T-cell (primary cell): ENCODE data around the gene VWA7. TPM values are rescaled to one million over a fixed set of nuclear protein-coding genes. Genes with fewer than 3 reads are reported as not detected.

ENCODE experiments used
- ATAC-seq, 4 experiments: fragments of 200-7000 bp in 3 of 4; fragments of 150-1000 bp in 1 of 4; cut with Tn5 transposase; replicated peaks in 1 of 4; 1 replicate in 3 of 4; 2 replicates in 1 of 4; pipeline ENCODE4 v1.10.0; 2021; ENCODE audit warnings: moderate library complexity in 3 of 4, mild to moderate bottlenecking in 2 of 4, moderate number of reproducible peaks in 1 of 4
- CTCF ChIA-PET, 2 donors: fragments of 300-600 bp; sonication (Branson Sonifier 250); formaldehyde crosslinking; loops; one replicate each; lab custom pipeline; 2022; ENCODE audit warnings: antibody characterized with exemption in 2 of 2; lab: Charles Lee
- POLR2A ChIA-PET, 2 donors: fragments of 300-600 bp; sonication (Branson Sonifier 250); formaldehyde crosslinking; loops; one replicate each; lab custom pipeline; 2022; ENCODE audit warnings: antibody characterized with exemption in 2 of 2; lab: Charles Lee
- DNase-seq, 35 experiments: peaks; one replicate each; pipeline versions ENCODE4 v3.0.0 to v3.0.0-alpha.2; 2013 to 2023
- H3K27ac ChIP-seq: one replicate; pipeline ENCODE4 v1.5.1; 2013; ENCODE audit warnings: low read length
- H3K27me3 ChIP-seq, 2 experiments: replicated peaks in 1 of 2; 1 replicate in 1 of 2; 2 replicates in 1 of 2; pipeline versions ENCODE4 v1.6.1 to v1.7.0; 2013; ENCODE audit warnings: low read length in 1 of 2, mixed read lengths in 1 of 2; ENCODE audit not compliant: control insufficient read depth in 2 of 2, insufficient read depth in 2 of 2; ENCODE audit errors: extremely low read depth in 1 of 2
- H3K36me3 ChIP-seq, 2 donors: 1 replicate in 1 of 2; 2 replicates in 1 of 2; pipeline versions ENCODE4 v1.6.1 to v1.7.0; 2013; ENCODE audit warnings: low read length in 1 of 2; ENCODE audit not compliant: control insufficient read depth in 2 of 2, insufficient read depth in 1 of 2; ENCODE audit errors: extremely low read depth in 1 of 2
- H3K4me1 ChIP-seq, 2 experiments: 1 replicate in 1 of 2; 2 replicates in 1 of 2; pipeline versions ENCODE4 v1.6.1 to v1.7.0; 2013; ENCODE audit warnings: low read length in 2 of 2, mixed read lengths in 1 of 2; ENCODE audit not compliant: insufficient read depth in 2 of 2, control insufficient read depth in 1 of 2; ENCODE audit errors: extremely low read depth in 1 of 2
- H3K4me3 ChIP-seq, 2 donors: 1 replicate in 1 of 2; 2 replicates in 1 of 2; pipeline versions ENCODE4 v1.5.1 to v1.7.0; 2013; ENCODE audit warnings: mild to moderate bottlenecking in 2 of 2, low read length in 1 of 2, moderate library complexity in 1 of 2; ENCODE audit not compliant: control insufficient read depth in 1 of 2; ENCODE audit errors: extremely low read depth in 1 of 2
- H3K9me3 ChIP-seq: 2 replicates; pipeline ENCODE4 v1.7.0; 2013
- H3K27ac Mint-ChIP-seq, 2 donors: one replicate each; pipeline ENCODE4 v1.8.0; 2020 to 2021; ENCODE audit warnings: mild to moderate bottlenecking in 2 of 2, mixed read lengths in 2 of 2
- H3K27me3 Mint-ChIP-seq, 2 donors: one replicate each; pipeline ENCODE4 v1.8.0; 2021 to 2022; ENCODE audit warnings: mixed read lengths in 2 of 2
- H3K36me3 Mint-ChIP-seq: one replicate; pipeline ENCODE4 v1.8.0; 2021; ENCODE audit warnings: mixed read lengths
- H3K4me1 Mint-ChIP-seq, 3 donors: one replicate each; pipeline ENCODE4 v1.8.0; 2020 to 2022; ENCODE audit warnings: mixed read lengths in 3 of 3, mild to moderate bottlenecking in 1 of 3
- H3K4me3 Mint-ChIP-seq, 3 donors: one replicate each; pipeline ENCODE4 v1.8.0; 2020 to 2022; ENCODE audit warnings: mild to moderate bottlenecking in 3 of 3, mixed read lengths in 3 of 3, moderate library complexity in 3 of 3
- H3K9me3 Mint-ChIP-seq, 3 donors: one replicate each; pipeline ENCODE4 v1.8.0; 2020 to 2022; ENCODE audit warnings: mixed read lengths in 3 of 3
- WGBS: methylation state at CpG from one replicate; pipeline ENCODE4 v1.1.5; 2013; ENCODE audit warnings: missing lambda C conversion rate; ENCODE audit not compliant: insufficient coverage; 5-methylcytosine and 5-hydroxymethylcytosine counted together
- total RNA-seq, 35 experiments: library from RNA in 6 of 35; stranded (reverse) in 6 of 35; fragments of 120-200 nt in 1 of 35; gene quantifications; one replicate each; pipeline versions ENCODE4 v1.2.1 to v1.2.4 and lab custom pipeline; 2013 to 2026

The VWA7 gene
- total RNA-seq, 5 donors from 2014 or later (not counting 1 experiment from before 2014, with no cell fraction given) = 1.4 to 8.0 (median 2.1) TPM

DNA sequence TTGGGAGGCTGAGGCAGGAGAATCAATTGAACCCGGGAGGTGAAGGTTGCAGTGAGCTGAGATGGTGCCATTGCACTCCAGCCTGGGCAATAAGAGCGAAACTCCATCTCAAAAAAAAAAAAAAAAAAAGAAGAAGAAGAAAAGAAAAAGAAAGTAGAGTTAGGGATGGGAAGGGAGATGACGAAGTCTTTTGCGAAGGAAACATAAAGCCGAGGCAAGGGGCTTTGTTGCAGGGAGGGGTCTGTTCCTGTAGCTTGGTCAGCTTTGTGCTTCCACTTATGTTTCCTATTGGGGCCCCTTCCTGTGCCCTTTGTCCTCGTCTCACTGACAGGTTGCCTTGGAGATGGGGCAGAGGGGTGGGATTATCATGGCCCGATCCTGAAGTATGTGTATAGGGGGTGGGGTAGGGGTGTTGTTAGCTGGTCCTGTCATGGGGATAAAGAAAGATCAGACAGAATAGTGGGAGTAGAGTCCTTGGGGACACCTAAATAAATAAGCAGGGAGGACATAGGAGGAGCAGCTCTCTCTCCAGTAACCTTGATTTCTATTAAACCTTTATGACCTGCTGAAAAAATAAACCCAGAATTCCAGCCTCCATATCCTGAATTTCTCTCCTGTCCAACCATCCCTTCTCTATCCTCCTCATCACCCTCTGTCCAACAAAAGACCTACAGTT lies 39.7 kb downstream of the VWA7 start:
- H3K4me1 ChIP-seq = peaks cover 45 to 69% of the 10 kb centered on the region in 2 experiments
- Mint-ChIP-seq H3K4me3 (peak overlapping the region; percentile 91 to 95 (median 92)), H3K9me3 (no peaks in the 10 kb centered on the region), H3K27ac (peak overlapping the region; percentile 73 to 95), H3K27me3 (no peaks in the 10 kb centered on the region), H3K36me3 (peaks cover 15% of the 10 kb centered on the region), H3K4me1 (peaks cover 70 to 81% (median 75%) of the 10 kb centered on the region in 3 donors)
- H3K4me3 ChIP-seq = peak overlapping the region; percentile 14 to 60
- ChIA-PET POLR2A (interaction anchor here in 1 of 2 donors (0.6 to 1.4 kb wide), 4 partner anchors 34 to 392 kb away, joined by 3 to 4 read pairs (median 3); partner anchors contain the start of gene ABHD16A), CTCF (interaction anchor here (0.6 to 3.1 kb wide), 13 partner anchors 8 to 163 kb away, joined by 3 to 18 read pairs (median 7); partner anchors contain the start of genes DDAH2 (in 1 of the 2), HSPA1B (in 1 of the 2), LSM2 (in 1 of the 2) and NEU1 (in 1 of the 2))
- 21% methylated on average over 5 of the region's 7 CpGs for WGBS
- no peak for ATAC-seq
- DNase-seq = peak in 1 of 35 experiments; percentile 32
- no peaks in the 10 kb centered on the region for H3K9me3 ChIP-seq
- H3K36me3 ChIP-seq = peaks cover 4 to 18% of the 10 kb centered on the region in 2 donors
- H3K27me3 ChIP-seq = no peaks in the 10 kb centered on the region
- H3K27ac ChIP-seq = peak overlapping the region; percentile 81

- Histone ChIP-seq H3K9me3 (no peaks in the 10 kb centered on the region), H3K27me3 (no peaks in the 10 kb centered on the region), H3K4me1 (peaks cover 45 to 70% of the 10 kb centered on the region in 2 experiments), H3K27ac (peak overlapping the region; percentile 81), H3K36me3 (peaks cover 4 to 24% of the 10 kb centered on the region in 2 donors), H3K4me3 (peak overlapping the region; percentile 85 to 90)
- Mint-ChIP-seq H3K36me3 (peaks cover 19% of the 10 kb centered on the region), H3K27ac (peak overlapping the region; percentile 95 to 97), H3K4me1 (peaks cover 73 to 83% (median 75%) of the 10 kb centered on the region in 3 donors), H3K4me3 (peak overlapping the region; percentile 91 to 95 (median 92)), H3K9me3 (no peaks in the 10 kb centered on the region), H3K27me3 (no peaks in the 10 kb centered on the region)
- 0% methylated on average over 2 of the region's 10 CpGs for WGBS
- ATAC-seq (no peak), DNase-seq (no peak)
- ChIA-PET CTCF (interaction anchor here (0.6 to 1.7 kb wide), 5 partner anchors 7 to 93 kb away, joined by 3 to 9 read pairs (median 5); no protein-coding TSS in a partner anchor), POLR2A (interaction anchor here in 1 of 2 donors (0.5 kb wide), 1 partner anchor 74 kb away, joined by 5 read pairs; no protein-coding TSS in a partner anchor)
Observed at GRCh38 chr6:31736768-31737314, 40.3 kb downstream of the VWA7 start.

DNA sequence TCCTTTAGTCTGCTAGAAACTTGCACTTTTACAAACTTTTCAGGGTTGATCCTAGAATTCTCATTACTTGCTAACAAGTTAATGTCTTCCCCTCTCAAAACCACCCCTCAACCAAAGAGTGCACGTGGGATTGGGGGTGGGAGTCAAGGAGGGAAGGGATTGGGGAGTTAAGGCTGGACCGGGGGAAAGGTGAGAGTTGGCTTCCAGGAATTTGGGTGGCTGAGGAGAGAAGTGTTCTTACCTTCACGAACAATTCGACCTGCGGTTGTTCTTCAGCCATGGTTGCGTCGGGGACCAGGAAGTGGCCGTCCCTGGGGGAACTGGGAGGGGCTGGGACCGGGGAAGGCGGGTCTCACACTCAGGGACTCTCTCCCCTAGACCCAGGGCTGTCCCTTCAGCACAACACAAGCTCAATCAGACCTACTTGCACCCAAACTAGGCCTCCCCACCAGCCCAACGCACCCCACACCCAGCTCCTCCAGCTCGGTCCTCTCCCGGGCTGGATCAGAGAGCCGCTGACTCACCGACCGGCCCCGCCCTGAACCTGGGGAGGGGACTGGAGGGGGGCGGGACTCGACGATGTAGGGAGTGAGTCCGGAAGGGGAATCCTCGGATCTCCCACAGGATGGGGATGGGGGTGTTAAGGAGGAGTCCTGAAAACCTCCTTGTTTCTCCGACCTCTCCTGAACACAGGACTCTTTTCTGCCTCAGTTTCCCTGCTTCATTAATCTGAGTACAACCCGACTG lies 40.9 kb downstream of the VWA7 start, which contains the start of gene CLIC1:
CLIC1 (minus strand) TSS at position 510 of the 747 bp plus-strand sequence; CDS start at position 280, 230 bp downstream.
- H3K4me3 Mint-ChIP-seq = peak within 1 kb of the TSS; percentile 91 to 95 (median 92)
- H3K9me3 Mint-ChIP-seq = no peaks in the 10 kb centered on the region
- Histone ChIP-seq H3K4me1 (peaks cover 45 to 70% of the 10 kb centered on the region in 2 experiments), H3K36me3 (peaks cover 4 to 30% of the 10 kb centered on the region in 2 donors), H3K9me3 (no peaks in the 10 kb centered on the region), H3K4me3 (peak within 1 kb of the TSS; percentile 85 to 90), H3K27ac (peak within 1 kb of the TSS; percentile 81), H3K27me3 (no peaks in the 10 kb centered on the region)
- H3K27ac Mint-ChIP-seq = peak within 1 kb of the TSS; percentile 95 to 97
- peaks cover 19% of the 10 kb centered on the region for H3K36me3 Mint-ChIP-seq
- ChIA-PET POLR2A (interaction anchor here in 1 of 2 donors (0.5 kb wide), 1 partner anchor 74 kb away, joined by 5 read pairs; no protein-coding TSS in a partner anchor), CTCF (interaction anchor here in 1 of 2 donors (1.0 to 1.7 kb wide), 3 partner anchors 8 to 94 kb away, joined by 4 to 9 read pairs (median 5); no protein-coding TSS in a partner anchor)
- 0% methylated on average over 6 of the region's 24 CpGs for WGBS
- DNase-seq (peak in 32 of 35 experiments; percentile 7 to 79 (median 46)), ATAC-seq (peak; percentile 6 to 23 (median 16))
- no peaks in the 10 kb centered on the region for H3K27me3 Mint-ChIP-seq
- H3K4me1 Mint-ChIP-seq = peaks cover 73 to 83% (median 77%) of the 10 kb centered on the region in 3 donors

DNA sequence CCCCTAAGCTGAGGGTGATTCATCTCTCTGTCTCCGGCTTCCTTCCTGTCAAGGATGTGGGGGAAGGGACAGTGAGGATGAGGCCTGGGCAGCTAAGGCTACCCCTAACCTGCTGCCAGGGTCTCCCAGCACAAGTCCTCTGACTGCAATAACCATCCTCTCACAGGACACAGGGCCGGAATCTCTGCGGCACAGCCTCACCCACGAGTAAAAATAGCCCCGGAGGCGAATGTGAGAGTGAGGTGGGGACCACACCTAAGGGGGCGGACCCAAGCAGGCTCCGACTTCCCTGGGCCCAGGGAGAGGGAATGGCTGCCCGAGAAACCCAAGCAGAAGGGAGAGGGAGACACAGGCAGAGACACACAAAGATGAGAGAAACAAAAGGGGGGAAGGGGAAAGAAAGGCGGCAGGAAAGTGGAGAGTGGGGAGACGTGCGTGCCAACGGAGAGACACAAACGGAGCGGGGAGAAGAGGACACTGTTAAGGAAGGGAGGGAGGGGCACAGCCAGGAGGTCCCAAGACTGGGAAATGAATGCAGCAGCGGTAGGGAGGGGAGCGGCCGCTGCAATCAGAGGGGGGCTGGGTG lies 42.2 kb downstream of the VWA7 start:
- no peaks in the 10 kb centered on the region for H3K9me3 ChIP-seq
- Mint-ChIP-seq H3K4me3 (peak overlapping the region; percentile 91 to 95 (median 92)), H3K27me3 (no peaks in the 10 kb centered on the region), H3K9me3 (no peaks in the 10 kb centered on the region), H3K27ac (peak overlapping the region; percentile 95 to 97), H3K4me1 (peaks cover 72 to 81% (median 80%) of the 10 kb centered on the region in 3 donors), H3K36me3 (peaks cover 19% of the 10 kb centered on the region)
- peaks cover 4 to 36% of the 10 kb centered on the region in 2 donors for H3K36me3 ChIP-seq
- DNase-seq = peak in 11 of 35 experiments; percentile 29 to 73 (median 37)
- H3K27ac ChIP-seq = peak overlapping the region; percentile 81
- no peaks in the 10 kb centered on the region for H3K27me3 ChIP-seq
- ATAC-seq = peak in 3 of 4 experiments; percentile 36 to 51 (median 39)
- peaks cover 42 to 71% of the 10 kb centered on the region in 2 experiments for H3K4me1 ChIP-seq
- 2% methylated on average over 9 of the region's 18 CpGs for WGBS
- ChIA-PET POLR2A (no interaction called here), CTCF (interaction anchor here in 1 of 2 donors (0.6 to 1.7 kb wide), 2 partner anchors 16 to 35 kb away, joined by 3 to 5 read pairs; no protein-coding TSS in a partner anchor)
- peak overlapping the region; percentile 85 to 90 for H3K4me3 ChIP-seq

- peaks cover 19% of the 10 kb centered on the region for H3K36me3 Mint-ChIP-seq
- Histone ChIP-seq H3K27ac (peak overlapping the region; percentile 81), H3K9me3 (no peaks in the 10 kb centered on the region), H3K4me1 (peaks cover 42 to 72% of the 10 kb centered on the region in 2 experiments), H3K36me3 (peaks cover 4 to 36% of the 10 kb centered on the region in 2 donors), H3K27me3 (no peaks in the 10 kb centered on the region), H3K4me3 (peak overlapping the region; percentile 85 to 90)
- peak in 1 of 35 experiments; percentile 28 for DNase-seq
- peak overlapping the region; percentile 91 to 95 (median 92) for H3K4me3 Mint-ChIP-seq
- ChIA-PET CTCF (no interaction called here), POLR2A (no interaction called here)
- WGBS = no CpG with 5 or more reads among the region's 2 CpGs
- peak overlapping the region; percentile 95 to 97 for H3K27ac Mint-ChIP-seq
- no peaks in the 10 kb centered on the region for H3K9me3 Mint-ChIP-seq
- ATAC-seq = no peak
- no peaks in the 10 kb centered on the region for H3K27me3 Mint-ChIP-seq
- peaks cover 68 to 78% (median 77%) of the 10 kb centered on the region in 3 donors for H3K4me1 Mint-ChIP-seq
Observed at GRCh38 chr6:31734247-31734820, 42.8 kb downstream of the VWA7 start.
